SH-SY5Y (cell line): Measurements from ENCODE around the gene LRRC10B.

Experiments
- GATA2 ChIP-seq: IDR thresholded peaks from 2 replicates; pipeline ENCODE4 v1.6.1; 2011; ENCODE audit warnings: mild to moderate bottlenecking, low read depth, low read length
- GATA3 ChIP-seq: IDR thresholded peaks from 2 replicates; pipeline ENCODE4 v1.6.1; 2011; ENCODE audit warnings: low read depth, mild to moderate bottlenecking, low read length, moderate library complexity

The LRRC10B gene

DNA sequence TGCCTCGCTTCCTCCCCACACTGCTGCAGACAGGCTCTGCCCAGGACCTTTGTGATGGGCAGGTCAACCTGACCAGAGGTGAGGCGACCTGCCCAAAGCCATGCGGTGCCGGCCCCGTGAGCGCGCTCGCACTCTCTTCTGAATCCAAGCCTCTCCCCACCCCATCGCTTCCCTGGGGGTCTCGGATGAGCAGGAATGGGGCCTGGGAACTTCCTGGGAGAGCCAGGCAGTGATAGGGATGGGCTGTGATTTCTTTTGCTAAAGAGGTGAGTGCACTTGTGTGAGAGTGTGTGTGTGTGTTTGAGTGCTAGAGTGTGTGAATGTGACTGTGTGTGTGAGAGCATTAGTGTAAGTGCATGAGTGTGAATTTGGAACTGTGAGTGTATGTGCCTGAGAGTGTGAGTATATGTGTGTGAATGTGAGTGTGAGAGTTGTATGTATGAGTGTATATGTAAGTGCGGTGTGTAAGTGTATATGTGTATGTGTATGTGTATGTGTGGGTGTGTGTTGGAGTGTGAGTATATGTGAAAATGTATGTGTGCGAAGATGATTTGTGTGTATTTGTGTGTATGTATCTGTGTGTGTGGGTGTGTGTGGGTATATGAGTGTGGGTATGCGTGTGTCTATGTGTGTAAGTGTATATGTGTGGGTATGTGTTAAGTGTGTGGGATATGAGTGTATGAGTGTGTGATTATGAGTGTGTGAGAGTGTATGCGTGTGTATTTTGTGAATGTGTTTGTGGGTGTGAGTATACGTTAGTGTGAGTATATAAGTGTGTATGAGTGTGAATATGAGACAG lies 11.7 kb upstream of the LRRC10B start:
- TF ChIP-seq GATA3 (no peak), GATA2 (no peak)

DNA sequence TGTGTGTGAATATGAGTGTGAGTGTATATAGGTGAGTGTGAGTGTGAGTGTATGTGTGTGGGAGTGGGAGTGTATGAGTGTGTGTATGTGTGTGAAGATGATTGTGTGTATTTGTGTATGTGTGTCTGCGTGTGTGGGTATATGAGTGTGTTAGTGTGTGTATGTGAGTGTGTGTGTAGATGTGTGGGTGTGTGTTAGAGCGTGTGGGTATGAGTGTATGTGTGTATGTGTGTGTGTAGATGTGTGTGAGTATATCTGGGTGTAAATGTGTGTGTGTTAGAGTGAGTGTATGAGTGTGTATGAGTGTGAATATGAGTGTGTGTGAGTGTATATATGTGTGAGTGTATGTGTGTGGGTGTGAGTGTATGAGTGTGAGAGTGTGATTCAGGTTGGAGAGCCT lies 11.1 kb upstream of the LRRC10B start:
- TF ChIP-seq GATA3 (no peak), GATA2 (no peak)

DNA sequence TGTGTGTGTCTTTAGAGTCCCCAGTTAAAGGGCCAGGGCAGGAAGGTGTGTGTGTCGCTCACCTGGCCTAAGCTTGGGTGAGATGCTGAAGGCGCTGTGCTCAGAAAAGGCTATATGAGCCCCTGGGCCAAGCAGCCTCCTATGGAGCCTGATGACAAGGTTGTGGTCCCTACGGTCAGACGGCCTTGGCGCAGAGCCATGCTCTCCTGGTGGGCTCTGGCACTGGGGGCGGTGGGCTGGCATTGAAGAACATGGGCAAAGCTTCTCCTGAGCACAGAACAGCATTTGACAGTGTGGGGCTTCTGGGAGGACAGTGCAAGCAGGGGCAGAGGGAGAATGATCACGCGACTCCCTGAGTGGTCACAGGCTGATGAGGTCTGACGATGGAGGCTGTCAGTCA lies 10.7 kb upstream of the LRRC10B start:
- no peak for TF ChIP-seq GATA3
- TF ChIP-seq GATA2, result no peak

DNA sequence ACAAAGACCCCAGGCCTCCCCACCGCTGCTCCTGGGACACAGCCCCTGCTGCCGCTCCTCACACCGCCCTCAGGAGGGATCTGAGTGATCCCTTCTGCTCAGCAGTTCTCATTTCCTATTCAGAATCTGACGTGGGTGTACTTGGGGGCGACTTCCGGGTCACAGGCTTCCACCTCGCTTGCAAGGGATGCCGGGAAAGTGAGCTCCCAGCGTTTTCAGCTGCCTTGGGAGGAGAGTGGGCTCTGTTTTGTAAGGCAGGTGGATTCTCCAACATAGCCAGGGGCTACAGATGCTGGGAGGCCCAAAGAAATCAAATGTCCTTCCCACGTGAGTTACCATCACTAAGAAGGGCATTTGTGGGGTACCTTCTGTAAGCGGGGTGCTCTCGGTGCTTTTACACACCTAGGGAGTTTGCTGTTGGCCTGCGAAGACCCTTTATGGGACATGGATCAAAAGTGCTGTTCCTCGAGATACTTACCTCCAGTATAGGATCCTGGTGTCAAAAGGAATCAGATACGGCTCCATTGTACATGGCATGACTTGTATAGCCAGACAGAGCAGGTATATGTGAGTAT lies 9.7 kb upstream of the LRRC10B start:
- TF ChIP-seq GATA2 (no peak), GATA3 (no peak)

- TF ChIP-seq GATA2 (no peak), GATA3 (no peak)
These were observed 8.6 kb upstream of the LRRC10B start for GRCh38 chr11:61499816-61500491.

GRCh38 chr11:61502522-61502921 lies 6.0 kb upstream of the LRRC10B start:
- TF ChIP-seq GATA3, result no peak
- no peak for TF ChIP-seq GATA2

- TF ChIP-seq GATA2, result no peak
- TF ChIP-seq GATA3, result no peak
These were observed 5.3 kb upstream of the LRRC10B start for GRCh38 chr11:61503135-61503770.

- TF ChIP-seq GATA2, result no peak
- no peak for TF ChIP-seq GATA3
These were observed 3.4 kb upstream of the LRRC10B start for GRCh38 chr11:61505106-61505505.

- no peak for TF ChIP-seq GATA2
- TF ChIP-seq GATA3, result no peak
These were observed 2.9 kb upstream of the LRRC10B start for GRCh38 chr11:61505640-61506155.

DNA sequence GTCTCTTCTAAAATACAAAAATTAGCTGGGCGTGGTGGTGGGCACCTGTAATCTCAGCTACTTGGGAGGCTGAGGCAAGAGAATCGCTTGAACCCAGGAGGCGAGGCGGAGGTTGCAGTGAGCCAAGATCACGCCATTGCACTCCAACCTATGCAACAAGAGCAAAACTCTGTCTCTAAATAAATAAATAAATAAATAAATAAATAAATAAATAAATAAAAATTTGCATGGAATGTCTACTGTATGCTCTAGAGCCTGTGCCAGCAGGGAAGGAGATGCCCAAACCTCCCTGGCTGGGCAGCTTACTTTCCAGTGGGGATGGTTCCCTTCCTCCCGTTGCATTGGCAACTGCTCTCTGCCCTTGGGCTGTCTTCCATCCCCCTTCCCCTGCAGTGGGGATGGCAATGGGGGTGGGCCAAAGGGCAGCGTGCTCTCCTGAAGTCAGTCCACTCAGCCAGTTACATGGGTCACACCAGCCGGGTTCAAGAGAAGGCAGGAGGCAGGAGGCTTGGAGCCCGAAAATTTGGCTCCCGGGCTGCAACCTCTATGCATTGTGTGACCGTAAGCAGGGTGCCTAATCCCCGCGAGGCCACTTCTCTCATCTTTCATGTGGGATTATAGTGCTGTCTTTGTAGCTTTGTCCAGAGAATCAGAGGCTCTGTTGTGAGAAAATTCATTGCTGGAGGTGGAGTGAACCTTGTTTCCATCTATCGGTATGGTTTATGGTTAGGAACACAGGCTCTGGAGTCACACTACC lies 1.4 kb upstream of the LRRC10B start:
- no peak for TF ChIP-seq GATA2
- no peak for TF ChIP-seq GATA3

DNA sequence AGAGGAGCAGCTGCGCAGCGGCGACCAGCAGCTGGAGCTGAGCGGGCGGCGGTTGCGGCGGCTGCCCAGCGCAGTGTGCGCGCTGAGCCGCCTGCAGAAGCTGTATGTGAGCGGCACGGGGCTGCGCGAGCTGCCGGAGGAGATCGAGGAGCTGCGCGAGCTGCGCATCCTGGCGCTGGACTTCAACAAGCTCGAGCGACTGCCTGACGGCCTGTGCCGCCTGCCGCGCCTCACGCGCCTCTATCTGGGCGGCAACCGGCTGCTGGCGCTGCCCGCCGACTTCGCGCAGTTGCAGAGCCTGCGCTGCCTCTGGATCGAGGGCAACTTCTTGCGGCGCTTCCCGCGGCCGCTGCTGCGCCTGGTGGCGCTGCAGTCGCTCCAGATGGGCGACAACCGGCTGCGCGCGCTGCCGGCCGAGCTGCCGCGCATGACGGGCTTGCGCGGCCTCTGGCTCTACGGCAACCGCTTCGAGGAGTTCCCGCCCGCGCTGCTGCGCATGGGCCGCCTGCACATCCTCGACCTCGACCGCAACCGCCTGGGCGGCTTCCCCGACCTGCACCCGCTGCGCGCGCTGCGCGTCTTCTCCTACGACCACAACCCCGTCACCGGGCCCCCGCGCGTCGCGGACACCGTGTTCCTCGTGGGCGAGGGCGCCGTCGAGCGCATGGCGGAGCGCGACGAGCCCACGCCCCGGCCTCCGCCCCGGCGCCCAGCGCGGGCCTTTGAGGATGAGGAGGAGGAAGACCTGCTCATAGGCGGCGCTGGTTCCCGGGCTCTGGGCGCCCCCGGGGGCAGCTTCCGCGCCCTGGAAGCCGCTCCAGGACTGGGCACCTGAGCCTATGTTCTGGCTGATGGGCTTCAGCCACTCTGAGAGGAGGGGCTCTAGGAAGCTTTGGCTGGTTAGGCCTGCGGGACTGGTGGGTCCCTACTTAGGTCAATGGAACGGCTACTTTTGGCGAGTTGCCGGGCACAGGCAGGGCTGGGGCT lies 787 bp downstream of the LRRC10B start:
- TF ChIP-seq GATA2 (no peak), GATA3 (no peak)

- TF ChIP-seq GATA3 (no peak), GATA2 (no peak)
These were observed 1.8 kb downstream of the LRRC10B start for GRCh38 chr11:61510166-61510919.

DNA sequence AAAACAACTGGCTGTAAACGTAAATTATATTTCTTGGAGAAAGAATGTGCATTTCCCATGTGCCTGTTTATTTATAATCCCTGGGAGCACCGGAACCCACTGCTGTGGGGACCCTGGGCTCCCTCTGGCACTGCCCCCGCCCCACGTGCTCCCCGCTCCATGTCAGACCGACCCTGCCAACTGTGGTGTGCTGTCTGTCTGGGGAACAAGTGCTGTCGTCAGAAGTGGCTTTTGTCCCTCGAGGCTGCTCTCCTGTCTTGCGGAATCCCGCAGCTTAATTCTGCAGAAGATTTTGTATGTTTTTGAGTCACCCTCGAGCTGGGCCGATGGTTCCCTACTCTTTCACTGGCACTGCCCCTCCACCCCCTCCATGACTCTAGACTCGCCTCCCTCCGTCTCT lies 2.4 kb downstream of the LRRC10B start:
- TF ChIP-seq GATA2 (no peak), GATA3 (no peak)
